Measurements from ENCODE around the gene CASP9.

CASP9 gene
- 5.9 to 16.2 (median 8.0) reads per million in 9 experiments for total RNA-seq

GRCh38 chr1:15524021-15524282, at the start of gene CASP9:
TSS of gene CASP9 (minus strand) at chr1:15524215. CDS start at chr1:15524200, 15 bp downstream.
- Mint-ChIP-seq H3K9me3 (no peaks in the 10 kb centered on the region), H3K36me3 (ENCODE audit: insufficient read depth) (peaks cover 30% of the 10 kb centered on the region), H3K27ac (peak within 1 kb of the TSS; percentile 99 to 100), H3K4me3 (peak within 1 kb of the TSS; percentile 81 to 82), H3K4me1 (ENCODE audit: low read depth in 2 of 2) (peaks cover 32 to 38% of the 10 kb centered on the region in 2 donors), H3K27me3 (no peaks in the 10 kb centered on the region)
- no peak for DNase-seq
- no peak for ATAC-seq (replicated peaks)

- H3K4me3 Mint-ChIP-seq = no peak overlapping the region
- no peak overlapping the region for H3K27ac Mint-ChIP-seq
- peaks cover 2 to 6% of the 10 kb centered on the region in 2 donors for H3K4me1 Mint-ChIP-seq (ENCODE audit: low read depth in 2 of 2)
- DNase-seq (no peak), ATAC-seq (replicated peaks) (no peak)
- no peaks in the 10 kb centered on the region for H3K9me3 Mint-ChIP-seq
- H3K36me3 Mint-ChIP-seq (ENCODE audit: insufficient read depth) = peaks cover 16% of the 10 kb centered on the region
- no peaks in the 10 kb centered on the region for H3K27me3 Mint-ChIP-seq
These were observed 49.5 kb upstream of the CASP9 start for GRCh38 chr1:15573477-15573876.

DNA sequence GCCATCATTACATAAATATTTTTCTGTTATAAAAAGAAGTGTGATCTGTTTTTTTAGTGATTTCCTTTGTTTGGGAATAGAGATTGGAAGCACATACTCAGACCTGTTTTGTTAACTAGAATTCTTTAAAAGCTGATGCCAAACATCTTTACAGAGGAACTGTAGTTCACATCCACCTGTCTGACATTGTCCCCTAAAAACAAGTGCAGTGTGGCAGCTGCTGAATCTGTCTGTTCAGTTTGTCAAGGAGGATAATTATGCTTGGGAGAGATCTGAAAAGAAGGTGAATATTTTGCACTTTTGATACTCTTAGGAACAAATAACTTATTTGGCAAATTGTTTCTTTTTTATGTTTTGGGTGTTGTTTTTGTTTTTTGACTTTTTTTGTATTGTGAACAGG, 47.3 kb upstream of the CASP9 start:
- H3K27ac Mint-ChIP-seq = peak overlapping the region; percentile 9 to 14
- peaks cover 22% of the 10 kb centered on the region for H3K36me3 Mint-ChIP-seq (ENCODE audit: insufficient read depth)
- ATAC-seq (replicated peaks) (no peak), DNase-seq (no peak)
- no peaks in the 10 kb centered on the region for H3K4me1 Mint-ChIP-seq (ENCODE audit: low read depth in 2 of 2)
- H3K4me3 Mint-ChIP-seq = no peak overlapping the region
- no peaks in the 10 kb centered on the region for H3K27me3 Mint-ChIP-seq
- no peaks in the 10 kb centered on the region for H3K9me3 Mint-ChIP-seq

GRCh38 chr1:15570861-15571260, 46.8 kb upstream of the CASP9 start:
- no peaks in the 10 kb centered on the region for H3K9me3 Mint-ChIP-seq
- H3K27me3 Mint-ChIP-seq = no peaks in the 10 kb centered on the region
- H3K4me3 Mint-ChIP-seq = no peak overlapping the region
- peaks cover 26% of the 10 kb centered on the region for H3K36me3 Mint-ChIP-seq (ENCODE audit: insufficient read depth)
- no peaks in the 10 kb centered on the region for H3K4me1 Mint-ChIP-seq (ENCODE audit: low read depth in 2 of 2)
- H3K27ac Mint-ChIP-seq = peak overlapping the region; percentile 9 to 14
- DNase-seq (no peak), ATAC-seq (replicated peaks) (no peak)

DNA sequence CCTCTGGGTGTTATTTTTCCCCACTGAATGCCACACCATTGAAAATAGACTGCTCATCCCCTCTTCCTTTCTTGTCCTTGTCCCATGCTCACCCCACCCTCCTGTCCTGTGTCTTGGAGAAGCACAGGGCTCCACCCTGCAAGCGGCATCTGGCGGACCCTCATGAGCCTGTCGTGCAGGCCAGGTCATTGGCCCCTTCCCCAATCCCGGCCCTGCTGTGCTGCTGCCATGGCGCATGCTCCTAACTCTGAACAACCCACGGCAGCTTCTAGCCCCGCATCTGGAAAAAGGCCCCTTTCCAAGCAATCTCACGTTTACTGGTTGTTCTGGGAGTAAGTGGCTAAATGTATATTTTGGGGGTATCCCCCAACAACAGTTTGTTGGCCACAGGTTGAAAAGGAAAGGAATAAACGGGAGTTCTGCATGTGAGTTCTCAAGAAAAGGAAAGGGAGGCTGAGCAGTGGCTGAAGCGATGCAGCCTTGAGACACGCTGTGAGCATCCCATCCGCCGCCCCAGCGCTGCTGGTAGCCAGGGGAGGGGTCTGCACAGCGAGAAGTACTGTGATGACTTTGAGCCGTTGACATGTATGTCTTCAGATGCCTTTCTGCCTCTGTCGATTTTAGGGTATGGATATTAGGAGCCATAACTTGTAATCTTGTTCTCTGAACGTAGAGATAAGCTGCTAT, 44.5 kb upstream of the CASP9 start:
- H3K36me3 Mint-ChIP-seq (ENCODE audit: insufficient read depth) = peaks cover 49% of the 10 kb centered on the region
- H3K4me1 Mint-ChIP-seq (ENCODE audit: low read depth in 2 of 2) = no peaks in the 10 kb centered on the region
- DNase-seq (no peak), ATAC-seq (replicated peaks) (no peak)
- no peak overlapping the region for H3K4me3 Mint-ChIP-seq
- peak overlapping the region in 1 of 2 donors; percentile 30 for H3K27ac Mint-ChIP-seq
- H3K27me3 Mint-ChIP-seq = no peaks in the 10 kb centered on the region
- no peaks in the 10 kb centered on the region for H3K9me3 Mint-ChIP-seq

DNA sequence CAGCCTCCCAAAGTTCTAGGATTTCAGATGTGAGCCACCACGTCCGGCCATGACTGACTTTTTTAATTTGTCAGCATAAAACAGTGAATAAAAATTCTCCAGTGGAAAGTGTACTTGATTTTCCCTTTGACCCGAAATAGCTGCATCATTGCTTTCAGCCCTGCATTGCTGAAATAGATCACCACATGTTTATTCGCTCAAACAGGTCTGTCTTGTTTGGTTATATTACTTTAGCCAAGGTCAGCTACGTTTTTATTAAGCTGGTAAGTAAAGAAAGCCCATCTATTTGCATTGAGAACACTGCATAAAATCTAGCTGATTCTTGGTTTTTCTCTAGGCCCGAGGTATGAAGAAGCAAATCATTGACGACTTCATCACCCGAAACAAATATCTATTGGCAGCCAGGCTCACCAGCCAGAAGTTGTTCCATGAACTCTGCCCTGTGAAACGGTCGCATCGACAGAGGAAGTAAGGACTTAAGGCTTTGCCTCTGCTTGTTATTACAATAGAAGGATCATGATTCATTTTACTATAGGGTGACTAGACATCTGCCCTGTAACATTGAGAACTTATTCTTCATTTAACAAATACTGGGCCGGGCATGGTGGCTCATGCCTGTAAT, 35.3 kb upstream of the CASP9 start:
- Mint-ChIP-seq H3K9me3 (no peaks in the 10 kb centered on the region), H3K36me3 (ENCODE audit: insufficient read depth) (peaks cover 45% of the 10 kb centered on the region), H3K4me3 (no peak overlapping the region), H3K4me1 (ENCODE audit: low read depth in 2 of 2) (no peaks in the 10 kb centered on the region), H3K27me3 (no peaks in the 10 kb centered on the region), H3K27ac (no peak overlapping the region)
- ATAC-seq (replicated peaks) = no peak
- no peak for DNase-seq

- Mint-ChIP-seq H3K4me1 (ENCODE audit: low read depth in 2 of 2) (no peaks in the 10 kb centered on the region), H3K27ac (no peak overlapping the region), H3K36me3 (ENCODE audit: insufficient read depth) (peaks cover 37% of the 10 kb centered on the region), H3K9me3 (no peaks in the 10 kb centered on the region), H3K4me3 (no peak overlapping the region), H3K27me3 (no peaks in the 10 kb centered on the region)
- no peak for ATAC-seq (replicated peaks)
- DNase-seq = no peak
These were observed 34.5 kb upstream of the CASP9 start for GRCh38 chr1:15558516-15558915.

GRCh38 chr1:15557594-15557993, 33.6 kb upstream of the CASP9 start:
- no peak for DNase-seq
- Mint-ChIP-seq H3K27ac (no peak overlapping the region), H3K9me3 (no peaks in the 10 kb centered on the region), H3K4me3 (no peak overlapping the region), H3K4me1 (ENCODE audit: low read depth in 2 of 2) (no peaks in the 10 kb centered on the region), H3K36me3 (ENCODE audit: insufficient read depth) (peaks cover 33% of the 10 kb centered on the region), H3K27me3 (no peaks in the 10 kb centered on the region)
- no peak for ATAC-seq (replicated peaks)

DNA sequence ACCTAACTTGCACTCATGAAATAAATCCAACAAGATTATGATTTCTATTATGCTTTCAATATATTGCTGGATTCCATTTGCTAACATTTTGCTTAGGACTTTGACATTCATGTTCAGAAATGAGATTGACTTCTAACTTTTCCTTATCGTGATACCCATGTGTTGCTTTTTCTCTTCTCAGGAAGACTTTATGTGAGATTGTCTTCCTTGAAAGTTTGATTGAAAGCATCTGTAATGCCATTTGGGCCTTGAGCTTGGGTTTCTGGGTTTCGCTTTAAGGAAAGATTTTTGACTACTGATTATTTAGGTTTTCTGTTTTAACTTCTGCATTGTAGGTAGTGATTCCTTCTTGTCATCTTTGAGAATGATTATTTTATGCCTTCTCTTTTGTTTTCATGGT, 33.0 kb upstream of the CASP9 start:
- no peaks in the 10 kb centered on the region for H3K4me1 Mint-ChIP-seq (ENCODE audit: low read depth in 2 of 2)
- H3K9me3 Mint-ChIP-seq = no peaks in the 10 kb centered on the region
- H3K4me3 Mint-ChIP-seq = no peak overlapping the region
- H3K27ac Mint-ChIP-seq = no peak overlapping the region
- no peaks in the 10 kb centered on the region for H3K27me3 Mint-ChIP-seq
- no peak for DNase-seq
- ATAC-seq (replicated peaks) = no peak
- H3K36me3 Mint-ChIP-seq (ENCODE audit: insufficient read depth) = peaks cover 27% of the 10 kb centered on the region

DNA sequence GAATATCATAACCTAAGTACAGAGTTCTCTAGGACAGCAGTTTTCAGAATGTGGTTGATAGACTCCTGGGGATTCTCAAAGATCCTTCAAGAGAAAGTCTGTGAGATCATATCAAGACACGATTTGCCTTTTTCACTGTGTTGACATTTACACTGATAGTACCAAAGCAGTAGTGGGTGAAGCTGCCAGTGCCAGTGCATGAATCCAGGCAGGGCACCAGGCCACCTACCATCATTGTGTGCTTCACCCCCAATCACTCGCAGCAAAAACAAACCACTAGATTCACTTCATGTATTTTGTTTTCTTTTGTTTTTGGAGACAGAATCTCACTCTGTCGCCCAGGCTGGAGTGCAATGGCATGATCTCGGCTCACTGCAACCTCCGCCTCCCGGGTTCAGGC, 26.6 kb upstream of the CASP9 start:
- H3K4me1 Mint-ChIP-seq (ENCODE audit: low read depth in 2 of 2) = peaks cover 0 to 2% of the 10 kb centered on the region in 2 donors
- peak overlapping the region; percentile 13 to 46 for H3K27ac Mint-ChIP-seq
- H3K27me3 Mint-ChIP-seq = no peaks in the 10 kb centered on the region
- H3K36me3 Mint-ChIP-seq (ENCODE audit: insufficient read depth) = peaks cover 43% of the 10 kb centered on the region
- H3K9me3 Mint-ChIP-seq = no peaks in the 10 kb centered on the region
- DNase-seq = no peak
- ATAC-seq (replicated peaks) = no peak
- no peak overlapping the region for H3K4me3 Mint-ChIP-seq

DNA sequence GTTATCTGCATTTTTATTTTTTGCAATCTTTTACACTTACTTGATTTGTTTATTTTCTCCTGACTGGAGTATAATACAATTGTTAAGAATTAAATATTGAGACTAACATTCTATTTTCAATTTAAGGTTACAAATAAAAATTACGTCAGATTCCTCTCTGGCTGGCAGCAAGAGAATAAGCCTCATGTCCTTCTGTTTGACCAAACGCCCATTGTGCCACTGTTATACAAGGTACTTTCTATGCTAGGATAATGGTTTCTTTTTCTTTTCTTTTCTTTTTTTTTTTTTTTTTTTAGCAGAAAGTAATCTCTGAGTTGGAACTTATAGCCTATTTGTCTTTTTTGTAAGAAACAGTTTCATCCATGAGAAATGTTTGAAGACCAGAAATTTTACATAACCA, 22.6 kb upstream of the CASP9 start:
- DNase-seq (no peak), ATAC-seq (replicated peaks) (no peak)
- H3K27me3 Mint-ChIP-seq = no peaks in the 10 kb centered on the region
- H3K36me3 Mint-ChIP-seq (ENCODE audit: insufficient read depth) = peaks cover 46% of the 10 kb centered on the region
- H3K4me3 Mint-ChIP-seq = no peak overlapping the region
- H3K9me3 Mint-ChIP-seq = no peaks in the 10 kb centered on the region
- peaks cover 0 to 2% of the 10 kb centered on the region in 2 donors for H3K4me1 Mint-ChIP-seq (ENCODE audit: low read depth in 2 of 2)
- H3K27ac Mint-ChIP-seq = peak overlapping the region in 1 of 2 donors; percentile 3

GRCh38 chr1:15543589-15544568, 19.9 kb upstream of the CASP9 start:
- peaks cover 52% of the 10 kb centered on the region for H3K36me3 Mint-ChIP-seq (ENCODE audit: insufficient read depth)
- H3K9me3 Mint-ChIP-seq = no peaks in the 10 kb centered on the region
- DNase-seq = no peak
- peaks cover 0 to 3% of the 10 kb centered on the region in 2 donors for H3K4me1 Mint-ChIP-seq (ENCODE audit: low read depth in 2 of 2)
- H3K4me3 Mint-ChIP-seq = no peak overlapping the region
- no peak for ATAC-seq (replicated peaks)
- no peaks in the 10 kb centered on the region for H3K27me3 Mint-ChIP-seq
- no peak overlapping the region for H3K27ac Mint-ChIP-seq

DNA sequence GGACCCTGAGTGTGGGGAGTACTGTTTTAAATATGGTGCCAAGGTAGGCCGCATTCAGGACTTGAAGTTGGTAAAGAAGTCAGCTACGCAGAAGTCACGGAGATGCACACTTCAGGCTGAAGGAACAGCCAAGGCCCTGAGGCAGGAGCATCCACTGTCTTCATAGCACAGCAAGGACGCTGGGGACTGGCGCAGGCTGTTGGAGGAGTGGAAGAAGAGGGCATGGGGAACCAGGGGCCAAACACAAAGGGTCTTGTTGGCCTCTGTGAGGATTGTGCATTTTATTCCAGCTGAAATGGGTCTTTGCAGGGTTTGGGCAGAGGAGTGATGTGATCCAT, 19.2 kb upstream of the CASP9 start:
- ATAC-seq (replicated peaks) (no peak), DNase-seq (no peak)
- no peaks in the 10 kb centered on the region for H3K27me3 Mint-ChIP-seq
- no peaks in the 10 kb centered on the region for H3K9me3 Mint-ChIP-seq
- no peak overlapping the region for H3K4me3 Mint-ChIP-seq
- peaks cover 48% of the 10 kb centered on the region for H3K36me3 Mint-ChIP-seq (ENCODE audit: insufficient read depth)
- peaks cover 0 to 5% of the 10 kb centered on the region in 2 donors for H3K4me1 Mint-ChIP-seq (ENCODE audit: low read depth in 2 of 2)
- H3K27ac Mint-ChIP-seq = no peak overlapping the region
